ENCODE measurements around the gene ABTB2.

- no peak for TF ChIP-seq CTCF (IDR thresholded peaks at IDR 0.05; ENCODE audit: poor library complexity, severe bottlenecking)
- no peak for TF ChIP-seq RAD21 (conservative IDR thresholded peaks at IDR 0.05)
- no peak for TF ChIP-seq REST (IDR thresholded peaks at IDR 0.05; ENCODE audit: borderline replicate concordance)
- TF ChIP-seq EP300 (conservative IDR thresholded peaks at IDR 0.05; ENCODE audit: poor library complexity, severe bottlenecking), result no peak
Measured at GRCh38 chr11:34355726-34356125, 2.1 kb downstream of the ABTB2 start.

Measured in neural cell (in vitro differentiated cells).